SJCRH30 (cell line): ENCODE results near the gene ASB4. TPM values are rescaled to one million over a fixed set of nuclear protein-coding genes. Genes with fewer than 3 reads are reported as not detected.

Experiments used
- DNase-seq, 2 experiments: peaks; one replicate each; pipeline ENCODE4 v3.0.0-alpha.2; 2015 to 2020
- H3K27ac ChIP-seq: fragments of 250-450 bp; sonication (Bioruptor Pico); 2 replicates; pipeline ENCODE4 v1.5.1; 2020; ENCODE audit warnings: mild to moderate bottlenecking, moderate library complexity
- H3K27me3 ChIP-seq: fragments of 250-450 bp; sonication (Bioruptor Pico); 2 replicates; pipeline ENCODE4 v1.5.1; 2020; ENCODE audit warnings: mild to moderate bottlenecking, moderate library complexity
- H3K36me3 ChIP-seq: fragments of 250-450 bp; sonication (Bioruptor Pico); 2 replicates; pipeline ENCODE4 v1.5.1; 2020; ENCODE audit warnings: mild to moderate bottlenecking, moderate library complexity
- H3K4me1 ChIP-seq: fragments of 250-450 bp; sonication (Bioruptor Pico); 2 replicates; pipeline ENCODE4 v1.5.1; 2020; ENCODE audit warnings: mild to moderate bottlenecking, moderate library complexity
- H3K4me3 ChIP-seq: fragments of 250-450 bp; sonication (Bioruptor Pico); 2 replicates; pipeline ENCODE4 v1.5.1; 2020; ENCODE audit warnings: mild to moderate bottlenecking, moderate library complexity
- H3K9me3 ChIP-seq: fragments of 250-450 bp; sonication (Bioruptor Pico); replicated peaks from 2 replicates; pipeline ENCODE4 v1.5.1; 2020; ENCODE audit warnings: mild to moderate bottlenecking, moderate library complexity
- total RNA-seq: library from RNA; depleted of rRNA; stranded (reverse); fragments of >200 nt; shearing (Covaris generic); gene quantifications from 2 replicates; pipeline ENCODE4 v1.2.3, GENCODE V29; 2014; rRNA removed

The ASB4 gene
- total RNA-seq, 1 experiment from 2014 or later = 0.08 TPM

GRCh38 chr7:95582578-95583293, 97.0 kb downstream of the ASB4 start:
- H3K4me3 ChIP-seq = no peak overlapping the region
- H3K4me1 ChIP-seq = peaks cover 8% of the 10 kb centered on the region; the same call in 1 of the 2 replicates
- no peak for DNase-seq
- no peaks in the 10 kb centered on the region for H3K27me3 ChIP-seq
- no peaks in the 10 kb centered on the region for H3K36me3 ChIP-seq
- H3K9me3 ChIP-seq = no peaks in the 10 kb centered on the region
- H3K27ac ChIP-seq = no peak overlapping the region

- Histone ChIP-seq H3K27ac (no peak overlapping the region), H3K9me3 (no peaks in the 10 kb centered on the region), H3K36me3 (no peaks in the 10 kb centered on the region), H3K27me3 (no peaks in the 10 kb centered on the region), H3K4me3 (no peak overlapping the region), H3K4me1 (no peaks in the 10 kb centered on the region)
- no peak for DNase-seq
Measured at GRCh38 chr7:95583834-95584621, 98.3 kb downstream of the ASB4 start.

- H3K27me3 ChIP-seq = no peaks in the 10 kb centered on the region
- no peaks in the 10 kb centered on the region for H3K4me1 ChIP-seq
- H3K9me3 ChIP-seq = no peaks in the 10 kb centered on the region
- no peaks in the 10 kb centered on the region for H3K36me3 ChIP-seq
- no peak overlapping the region for H3K27ac ChIP-seq
- no peak for DNase-seq
- no peak overlapping the region for H3K4me3 ChIP-seq
Measured at GRCh38 chr7:95584769-95585425, 99.2 kb downstream of the ASB4 start.

DNA sequence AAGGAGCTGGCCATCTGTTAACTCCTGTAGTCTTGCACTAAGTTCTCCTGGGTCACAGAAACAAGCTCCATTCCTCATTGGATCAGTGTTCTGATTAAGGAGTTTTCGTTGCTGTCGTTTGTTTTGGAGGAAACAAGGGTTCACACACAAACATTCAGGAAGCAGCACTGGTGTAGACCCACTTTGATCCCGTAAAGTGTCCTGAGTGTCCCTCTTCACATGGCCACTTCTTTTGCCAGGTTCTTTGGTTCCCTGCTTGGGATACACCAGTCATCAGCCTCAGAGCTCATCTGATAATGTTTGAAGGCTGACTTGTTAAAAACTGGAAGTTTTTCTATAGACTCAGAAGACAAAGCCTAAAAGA, 99.7 kb downstream of the ASB4 start:
- no peak for DNase-seq
- no peak overlapping the region for H3K4me3 ChIP-seq
- H3K4me1 ChIP-seq = no peaks in the 10 kb centered on the region
- no peak overlapping the region for H3K27ac ChIP-seq
- H3K36me3 ChIP-seq = no peaks in the 10 kb centered on the region
- no peaks in the 10 kb centered on the region for H3K27me3 ChIP-seq
- no peaks in the 10 kb centered on the region for H3K9me3 ChIP-seq

DNA sequence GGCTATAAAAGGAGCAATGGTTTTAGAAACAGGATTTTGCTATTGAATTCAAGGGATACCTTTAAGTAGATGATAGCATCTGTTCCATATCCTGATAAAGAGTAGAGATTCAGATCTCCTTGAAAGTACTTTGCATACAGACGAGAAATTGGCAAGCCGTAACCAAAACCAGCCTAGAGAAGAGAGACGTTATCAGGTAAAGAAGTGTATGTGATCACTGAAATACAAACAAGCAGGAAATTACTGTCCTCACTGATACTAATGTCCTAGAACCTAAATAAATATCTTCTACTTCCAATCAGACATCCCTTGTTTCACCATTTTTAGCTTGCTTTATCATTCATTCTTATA, 101.2 kb downstream of the ASB4 start:
- Histone ChIP-seq H3K9me3 (no peaks in the 10 kb centered on the region), H3K27ac (no peak overlapping the region), H3K4me3 (no peak overlapping the region), H3K36me3 (no peaks in the 10 kb centered on the region), H3K4me1 (no peaks in the 10 kb centered on the region), H3K27me3 (no peaks in the 10 kb centered on the region)
- no peak for DNase-seq

- no peaks in the 10 kb centered on the region for H3K9me3 ChIP-seq
- no peak for DNase-seq
- no peak overlapping the region for H3K27ac ChIP-seq
- H3K4me3 ChIP-seq = no peak overlapping the region
- H3K27me3 ChIP-seq = no peaks in the 10 kb centered on the region
- no peaks in the 10 kb centered on the region for H3K36me3 ChIP-seq
- no peaks in the 10 kb centered on the region for H3K4me1 ChIP-seq
Measured at GRCh38 chr7:95589031-95589430, 103.3 kb downstream of the ASB4 start.

DNA sequence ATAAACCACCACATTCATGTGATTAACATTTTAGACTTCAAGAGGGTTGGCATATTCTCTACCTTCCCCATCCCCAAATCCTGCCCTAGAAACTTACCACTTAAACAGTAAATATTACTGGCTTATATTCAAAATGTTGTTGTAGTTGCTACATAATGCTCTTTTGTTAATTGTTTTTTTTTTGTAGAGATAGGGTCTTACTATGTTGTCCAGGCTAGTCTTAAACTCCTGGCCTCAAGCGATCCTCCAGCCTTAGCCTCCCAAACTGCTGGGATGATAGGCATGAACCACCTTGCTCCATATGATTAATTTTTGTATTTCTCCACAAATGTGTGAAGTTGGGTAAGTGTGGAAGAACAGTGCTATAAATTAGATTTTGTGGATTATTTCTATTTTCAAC, 104.0 kb downstream of the ASB4 start:
- H3K36me3 ChIP-seq = no peaks in the 10 kb centered on the region
- no peaks in the 10 kb centered on the region for H3K9me3 ChIP-seq
- no peaks in the 10 kb centered on the region for H3K4me1 ChIP-seq
- no peak overlapping the region for H3K4me3 ChIP-seq
- no peak overlapping the region for H3K27ac ChIP-seq
- H3K27me3 ChIP-seq = no peaks in the 10 kb centered on the region
- DNase-seq = no peak

Other genes with a start within 250 kb of the ASB4 start
- 0.28 and 0.84 TPM in 2 replicates for gene PON1, start 161.4 kb upstream of the ASB4 start, total RNA-seq
- not detected in 2 replicates for gene PON3, start 89.6 kb upstream of the ASB4 start, total RNA-seq
- gene PON2, start 50.9 kb upstream of the ASB4 start, total RNA-seq = 117 and 142 TPM in 2 replicates
- gene PDK4, start 110.6 kb downstream of the ASB4 start, total RNA-seq = 1.4 and 1.5 TPM in 2 replicates